Measurements from ENCODE around the gene VEPH1.

VEPH1 gene

GRCh38 chr3:157531771-157532170, 28.6 kb upstream of the VEPH1 start:
- DNase-seq (ENCODE audit: low read depth), result no peak
- TF ChIP-seq CTCF (IDR thresholded peaks at IDR 0.05; ENCODE audit: low read depth, low read length, missing control alignments), result no peak
- in situ Hi-C loops (cut with HindIII; ENCODE audit: low sequenced_read_pairs), result loop anchor here (5.0 kb wide), 1 partner anchor 34 kb away; no protein-coding TSS in a partner anchor
- no peak overlapping the region for H3K4me3 ChIP-seq (ENCODE audit: low read depth, low read length)

GRCh38 chr3:157531301-157531660, 28.1 kb upstream of the VEPH1 start:
- in situ Hi-C loops (cut with HindIII; ENCODE audit: low sequenced_read_pairs), result loop anchor here (5.0 kb wide), 1 partner anchor 34 kb away; no protein-coding TSS in a partner anchor
- TF ChIP-seq CTCF (IDR thresholded peaks at IDR 0.05; ENCODE audit: low read depth, low read length, missing control alignments), result no peak
- no peak overlapping the region for H3K4me3 ChIP-seq (ENCODE audit: low read depth, low read length)
- DNase-seq (ENCODE audit: low read depth), result no peak

- no peak for DNase-seq (ENCODE audit: low read depth)
- in situ Hi-C loops (cut with HindIII; ENCODE audit: low sequenced_read_pairs), result loop anchor here (5.0 kb wide), 1 partner anchor 33 kb away; no protein-coding TSS in a partner anchor
- no peak for TF ChIP-seq CTCF (IDR thresholded peaks at IDR 0.05; ENCODE audit: low read depth, low read length, missing control alignments)
- H3K4me3 ChIP-seq (ENCODE audit: low read depth, low read length), result no peak overlapping the region
Observed at GRCh38 chr3:157530637-157531300, 27.6 kb upstream of the VEPH1 start.

- TF ChIP-seq CTCF (IDR thresholded peaks at IDR 0.05; ENCODE audit: low read depth, low read length, missing control alignments), result no peak
- in situ Hi-C loops (cut with HindIII; ENCODE audit: low sequenced_read_pairs), result loop anchor here (5.0 kb wide), 1 partner anchor 32 kb away; no protein-coding TSS in a partner anchor
- H3K4me3 ChIP-seq (ENCODE audit: low read depth, low read length), result no peak overlapping the region
- DNase-seq (ENCODE audit: low read depth), result no peak
Observed at GRCh38 chr3:157529751-157530150, 26.5 kb upstream of the VEPH1 start.

GRCh38 chr3:157529085-157529484, 25.9 kb upstream of the VEPH1 start:
- no peak overlapping the region for H3K4me3 ChIP-seq (ENCODE audit: low read depth, low read length)
- TF ChIP-seq CTCF (IDR thresholded peaks at IDR 0.05; ENCODE audit: low read depth, low read length, missing control alignments), result no peak
- DNase-seq (ENCODE audit: low read depth), result no peak
- in situ Hi-C loops (cut with HindIII; ENCODE audit: low sequenced_read_pairs), result no loop called here

GRCh38 chr3:157527131-157527881, 24.1 kb upstream of the VEPH1 start:
- in situ Hi-C loops (cut with HindIII; ENCODE audit: low sequenced_read_pairs), result no loop called here
- H3K4me3 ChIP-seq (ENCODE audit: low read depth, low read length), result no peak overlapping the region
- no peak for TF ChIP-seq CTCF (IDR thresholded peaks at IDR 0.05; ENCODE audit: low read depth, low read length, missing control alignments)
- DNase-seq (ENCODE audit: low read depth), result no peak
